KOPT-K1 (cell line): ENCODE results near the gene GPATCH2L.

ENCODE experiments used
- H3K27ac ChIP-seq: fragments of 200-600 bp; sonication (generic); 2 replicates; pipeline ENCODE4 v1.5.1; 2016; ENCODE audit warnings: antibody characterized with exemption, mild to moderate bottlenecking, low read depth, low read length; ENCODE audit not compliant: poor library complexity, severe bottlenecking
- H3K36me3 ChIP-seq: fragments of 200-600 bp; sonication (generic); 2 replicates; pipeline ENCODE4 v1.5.1; 2017; ENCODE audit warnings: antibody characterized with exemption, mild to moderate bottlenecking, low read length, moderate library complexity; ENCODE audit not compliant: insufficient read depth
- H3K9me3 ChIP-seq: fragments of 200-600 bp; sonication (generic); 2 replicates; pipeline ENCODE4 v1.5.1; 2017; ENCODE audit warnings: antibody characterized with exemption, low read length, mild to moderate bottlenecking; ENCODE audit not compliant: insufficient read depth, poor library complexity, severe bottlenecking

The GPATCH2L gene

GRCh38 chr14:76252471-76252870 lies 100.7 kb downstream of the GPATCH2L start:
- Histone ChIP-seq H3K27ac (no peak overlapping the region), H3K9me3 (no peaks in the 10 kb centered on the region)

GRCh38 chr14:76253111-76253510 lies 101.4 kb downstream of the GPATCH2L start:
- no peaks in the 10 kb centered on the region for H3K36me3 ChIP-seq
- no peak overlapping the region for H3K27ac ChIP-seq
- H3K9me3 ChIP-seq, result no peaks in the 10 kb centered on the region

More at GRCh38 chr14:76252471-76252870, 100.7 kb downstream of the GPATCH2L start:
- no peaks in the 10 kb centered on the region for H3K36me3 ChIP-seq

- H3K36me3 ChIP-seq, result no peaks in the 10 kb centered on the region
- H3K9me3 ChIP-seq, result no peaks in the 10 kb centered on the region
- no peak overlapping the region for H3K27ac ChIP-seq
Measured at GRCh38 chr14:76256545-76256944, 104.8 kb downstream of the GPATCH2L start.

- Histone ChIP-seq H3K27ac (no peak overlapping the region), H3K36me3 (no peaks in the 10 kb centered on the region), H3K9me3 (no peaks in the 10 kb centered on the region)
Measured at GRCh38 chr14:76257111-76257803, 105.5 kb downstream of the GPATCH2L start.

GRCh38 chr14:76257842-76258397 lies 106.2 kb downstream of the GPATCH2L start:
- Histone ChIP-seq H3K9me3 (no peaks in the 10 kb centered on the region), H3K27ac (no peak overlapping the region), H3K36me3 (no peaks in the 10 kb centered on the region)

GRCh38 chr14:76259029-76259735 lies 107.5 kb downstream of the GPATCH2L start:
- no peaks in the 10 kb centered on the region for H3K9me3 ChIP-seq
- no peak overlapping the region for H3K27ac ChIP-seq

GRCh38 chr14:76260749-76261148 lies 109.0 kb downstream of the GPATCH2L start:
- H3K36me3 ChIP-seq, result no peaks in the 10 kb centered on the region
- H3K27ac ChIP-seq, result no peak overlapping the region
- H3K9me3 ChIP-seq, result no peaks in the 10 kb centered on the region

More at GRCh38 chr14:76259029-76259735, 107.5 kb downstream of the GPATCH2L start:
- H3K36me3 ChIP-seq, result no peaks in the 10 kb centered on the region

- no peak overlapping the region for H3K27ac ChIP-seq
- no peaks in the 10 kb centered on the region for H3K36me3 ChIP-seq
- H3K9me3 ChIP-seq, result no peaks in the 10 kb centered on the region
Measured at GRCh38 chr14:76261371-76261811, 109.7 kb downstream of the GPATCH2L start.

GRCh38 chr14:76262641-76263040 lies 110.9 kb downstream of the GPATCH2L start:
- Histone ChIP-seq H3K27ac (no peak overlapping the region), H3K9me3 (no peaks in the 10 kb centered on the region), H3K36me3 (no peaks in the 10 kb centered on the region)
